ENCODE measurements around the gene SGMS1. TPM values are rescaled to one million over a fixed set of nuclear protein-coding genes. Genes with fewer than 3 reads are reported as not detected.
"Not testable (repeated sequence)": the region's sequence is repeated elsewhere in the genome, so short reads cannot be mapped to it uniquely, and the experiment has no call there.

The SGMS1 gene
- total RNA-seq, 5 donors from 2014 or later (not counting 1 experiment from before 2014, with no cell fraction given): 28.4 to 39.7 (median 32.6) TPM

GRCh38 chr10:50549186-50549585 is 74.6 kb downstream of the SGMS1 start:
- H3K4me3 Mint-ChIP-seq; H3K9me3 ChIP-seq; H3K36me3 ChIP-seq (ENCODE audit: control insufficient read depth in 2 of 2, extremely low read depth in 1 of 2, insufficient read depth in 1 of 2, low read length in 1 of 2); H3K9me3 Mint-ChIP-seq; H3K4me3 ChIP-seq (ENCODE audit: control insufficient read depth in 1 of 2, extremely low read depth in 1 of 2, low read length in 1 of 2); H3K27me3 ChIP-seq (replicated peaks in 1 of 2; ENCODE audit: control insufficient read depth in 2 of 2, extremely low read depth in 1 of 2, insufficient read depth in 2 of 2, low read length in 1 of 2); H3K36me3 Mint-ChIP-seq; POLR2A ChIA-PET; H3K27ac Mint-ChIP-seq; CTCF ChIA-PET; H3K27me3 Mint-ChIP-seq; H3K27ac ChIP-seq (ENCODE audit: low read length); ATAC-seq (replicated peaks in 1 of 4); DNase-seq: not testable (repeated sequence)
- peaks cover 46 to 71% (median 67%) of the 10 kb centered on the region in 3 donors for H3K4me1 Mint-ChIP-seq
- no CpG with 5 or more reads among the region's 3 CpGs for WGBS (ENCODE audit: insufficient coverage)
- peaks cover 8 to 11% of the 10 kb centered on the region in 2 experiments for H3K4me1 ChIP-seq (ENCODE audit: control insufficient read depth in 1 of 2, extremely low read depth in 1 of 2, insufficient read depth in 2 of 2, low read length in 2 of 2)

GRCh38 chr10:50548481-50548880 is 75.3 kb downstream of the SGMS1 start:
- H3K27ac Mint-ChIP-seq; DNase-seq; H3K4me3 ChIP-seq (ENCODE audit: control insufficient read depth in 1 of 2, extremely low read depth in 1 of 2, low read length in 1 of 2); H3K4me3 Mint-ChIP-seq; H3K36me3 Mint-ChIP-seq; H3K27me3 ChIP-seq (replicated peaks in 1 of 2; ENCODE audit: control insufficient read depth in 2 of 2, extremely low read depth in 1 of 2, insufficient read depth in 2 of 2, low read length in 1 of 2); POLR2A ChIA-PET; ATAC-seq (replicated peaks in 1 of 4); CTCF ChIA-PET; H3K27me3 Mint-ChIP-seq; H3K9me3 ChIP-seq; H3K27ac ChIP-seq (ENCODE audit: low read length); H3K9me3 Mint-ChIP-seq; H3K36me3 ChIP-seq (ENCODE audit: control insufficient read depth in 2 of 2, extremely low read depth in 1 of 2, insufficient read depth in 1 of 2, low read length in 1 of 2): not testable (repeated sequence)
- peaks cover 11% of the 10 kb centered on the region in 2 experiments for H3K4me1 ChIP-seq (ENCODE audit: control insufficient read depth in 1 of 2, extremely low read depth in 1 of 2, insufficient read depth in 2 of 2, low read length in 2 of 2)
- H3K4me1 Mint-ChIP-seq: peaks cover 44 to 71% (median 67%) of the 10 kb centered on the region in 3 donors
- WGBS (ENCODE audit: insufficient coverage): no CpG with 5 or more reads among the region's 1 CpG

GRCh38 chr10:50546287-50546686 is 77.5 kb downstream of the SGMS1 start:
- peaks cover 65 to 85% (median 75%) of the 10 kb centered on the region in 3 donors for H3K4me1 Mint-ChIP-seq
- H3K36me3 ChIP-seq (ENCODE audit: control insufficient read depth in 2 of 2, extremely low read depth in 1 of 2, insufficient read depth in 1 of 2, low read length in 1 of 2); H3K27ac ChIP-seq (ENCODE audit: low read length); ATAC-seq (replicated peaks in 1 of 4); H3K36me3 Mint-ChIP-seq; CTCF ChIA-PET; H3K9me3 Mint-ChIP-seq; H3K4me3 Mint-ChIP-seq; H3K27me3 Mint-ChIP-seq; H3K9me3 ChIP-seq; DNase-seq; POLR2A ChIA-PET; H3K27me3 ChIP-seq (replicated peaks in 1 of 2; ENCODE audit: control insufficient read depth in 2 of 2, extremely low read depth in 1 of 2, insufficient read depth in 2 of 2, low read length in 1 of 2); H3K27ac Mint-ChIP-seq; H3K4me3 ChIP-seq (ENCODE audit: control insufficient read depth in 1 of 2, extremely low read depth in 1 of 2, low read length in 1 of 2): not testable (repeated sequence)
- no CpG with 5 or more reads among the region's 1 CpG for WGBS (ENCODE audit: insufficient coverage)
- H3K4me1 ChIP-seq (ENCODE audit: control insufficient read depth in 1 of 2, extremely low read depth in 1 of 2, insufficient read depth in 2 of 2, low read length in 2 of 2): peaks cover 14% of the 10 kb centered on the region in 2 experiments

GRCh38 chr10:50545846-50546245 is 77.9 kb downstream of the SGMS1 start:
- H3K36me3 Mint-ChIP-seq: peaks cover 3% of the 10 kb centered on the region
- no peaks in the 10 kb centered on the region for H3K27me3 ChIP-seq (replicated peaks in 1 of 2; ENCODE audit: control insufficient read depth in 2 of 2, extremely low read depth in 1 of 2, insufficient read depth in 2 of 2, low read length in 1 of 2)
- peaks cover 5% of the 10 kb centered on the region for H3K9me3 ChIP-seq
- no peaks in the 10 kb centered on the region for H3K27me3 Mint-ChIP-seq
- WGBS (ENCODE audit: insufficient coverage): no CpG with 5 or more reads among the region's 1 CpG
- no peak overlapping the region for H3K4me3 Mint-ChIP-seq
- ChIA-PET POLR2A (no interaction called here), CTCF (no interaction called here)
- peaks cover 14 to 16% of the 10 kb centered on the region in 2 experiments for H3K4me1 ChIP-seq (ENCODE audit: control insufficient read depth in 1 of 2, extremely low read depth in 1 of 2, insufficient read depth in 2 of 2, low read length in 2 of 2)
- no peak overlapping the region for H3K4me3 ChIP-seq (ENCODE audit: control insufficient read depth in 1 of 2, extremely low read depth in 1 of 2, low read length in 1 of 2)
- peaks cover 66 to 89% (median 75%) of the 10 kb centered on the region in 3 donors for H3K4me1 Mint-ChIP-seq
- ATAC-seq (replicated peaks in 1 of 4) (no peak), DNase-seq (no peak)
- no peaks in the 10 kb centered on the region for H3K36me3 ChIP-seq (ENCODE audit: control insufficient read depth in 2 of 2, extremely low read depth in 1 of 2, insufficient read depth in 1 of 2, low read length in 1 of 2)
- no peak overlapping the region for H3K27ac ChIP-seq (ENCODE audit: low read length)
- peaks cover 0 to 9% (median 0%) of the 10 kb centered on the region in 3 donors for H3K9me3 Mint-ChIP-seq
- no peak overlapping the region for H3K27ac Mint-ChIP-seq

GRCh38 chr10:50544857-50545429 is 78.8 kb downstream of the SGMS1 start:
- peaks cover 0 to 9% (median 0%) of the 10 kb centered on the region in 3 donors for H3K9me3 Mint-ChIP-seq
- H3K9me3 ChIP-seq: peaks cover 5% of the 10 kb centered on the region
- H3K27ac ChIP-seq (ENCODE audit: low read length): no peak overlapping the region
- no peak overlapping the region for H3K4me3 ChIP-seq (ENCODE audit: control insufficient read depth in 1 of 2, extremely low read depth in 1 of 2, low read length in 1 of 2)
- H3K27me3 ChIP-seq (replicated peaks in 1 of 2; ENCODE audit: control insufficient read depth in 2 of 2, extremely low read depth in 1 of 2, insufficient read depth in 2 of 2, low read length in 1 of 2): no peaks in the 10 kb centered on the region
- peak overlapping the region in 1 of 3 donors; percentile 23 for H3K4me3 Mint-ChIP-seq
- ATAC-seq (replicated peaks in 1 of 4) (peak in 3 of 4 experiments; percentile 47 to 68 (median 63)), DNase-seq (no peak)
- peaks cover 6% of the 10 kb centered on the region for H3K36me3 Mint-ChIP-seq
- H3K4me1 ChIP-seq (ENCODE audit: control insufficient read depth in 1 of 2, extremely low read depth in 1 of 2, insufficient read depth in 2 of 2, low read length in 2 of 2): peaks cover 14 to 20% of the 10 kb centered on the region in 2 experiments
- H3K36me3 ChIP-seq (ENCODE audit: control insufficient read depth in 2 of 2, extremely low read depth in 1 of 2, insufficient read depth in 1 of 2, low read length in 1 of 2): no peaks in the 10 kb centered on the region
- no peaks in the 10 kb centered on the region for H3K27me3 Mint-ChIP-seq
- peak overlapping the region; percentile 44 to 57 for H3K27ac Mint-ChIP-seq
- POLR2A ChIA-PET: interaction anchor here in 1 of 2 donors (0.8 kb wide), 1 partner anchor 10 kb away, joined by 3 read pairs; no protein-coding TSS in a partner anchor
- peaks cover 67 to 93% (median 78%) of the 10 kb centered on the region in 3 donors for H3K4me1 Mint-ChIP-seq
- CTCF ChIA-PET: interaction anchor here (1.0 to 2.4 kb wide), 3 partner anchors 8 to 109 kb away, joined by 3 to 9 read pairs (median 4); no protein-coding TSS in a partner anchor
- WGBS (ENCODE audit: insufficient coverage): 80% methylated on average over 1 of the region's 6 CpGs

- Histone ChIP-seq H3K4me3 (ENCODE audit: control insufficient read depth in 1 of 2, extremely low read depth in 1 of 2, low read length in 1 of 2) (no peak overlapping the region), H3K36me3 (ENCODE audit: control insufficient read depth in 2 of 2, extremely low read depth in 1 of 2, insufficient read depth in 1 of 2, low read length in 1 of 2) (no peaks in the 10 kb centered on the region), H3K27me3 (replicated peaks in 1 of 2; ENCODE audit: control insufficient read depth in 2 of 2, extremely low read depth in 1 of 2, insufficient read depth in 2 of 2, low read length in 1 of 2) (no peaks in the 10 kb centered on the region), H3K9me3 (peaks cover 5% of the 10 kb centered on the region), H3K27ac (ENCODE audit: low read length) (no peak overlapping the region), H3K4me1 (ENCODE audit: control insufficient read depth in 1 of 2, extremely low read depth in 1 of 2, insufficient read depth in 2 of 2, low read length in 2 of 2) (peaks cover 14 to 20% of the 10 kb centered on the region in 2 experiments)
- Mint-ChIP-seq H3K4me3 (no peak overlapping the region), H3K36me3 (peaks cover 6% of the 10 kb centered on the region), H3K27ac (no peak overlapping the region), H3K4me1 (peaks cover 72 to 92% (median 81%) of the 10 kb centered on the region in 3 donors), H3K27me3 (no peaks in the 10 kb centered on the region), H3K9me3 (peaks cover 0 to 9% (median 0%) of the 10 kb centered on the region in 3 donors)
- DNase-seq (no peak), ATAC-seq (replicated peaks in 1 of 4) (no peak)
- ChIA-PET CTCF (interaction anchor here (0.7 to 2.4 kb wide), 4 partner anchors 9 to 110 kb away, joined by 3 to 9 read pairs (median 4); no protein-coding TSS in a partner anchor), POLR2A (interaction anchor here in 1 of 2 donors (0.8 to 0.9 kb wide), 2 partner anchors 9 to 13 kb away, joined by 3 read pairs; no protein-coding TSS in a partner anchor)
- no CpG with 5 or more reads among the region's 3 CpGs for WGBS (ENCODE audit: insufficient coverage)
These were observed 79.5 kb downstream of the SGMS1 start for GRCh38 chr10:50544095-50544856.
